B cell (primary cell): ENCODE data around the gene DNAJC15. TPM values are rescaled to one million over a fixed set of nuclear protein-coding genes. Genes with fewer than 3 reads are reported as not detected.

Source experiments
- ATAC-seq: fragments of 200-7000 bp; cut with Tn5 transposase; one replicate; pipeline ENCODE4 v1.10.0; 2021; ENCODE audit warnings: low read depth, mild to moderate bottlenecking, moderate number of reproducible peaks, moderate library complexity
- CTCF ChIA-PET: fragments of 350-600 bp; sonication (Branson Sonifier 250); formaldehyde crosslinking; loops from one replicate; lab custom pipeline; 2021; ENCODE audit warnings: antibody characterized with exemption, inconsistent platforms; lab: Charles Lee
- POLR2A ChIA-PET: fragments of 350-600 bp; sonication (Branson Sonifier 250); formaldehyde crosslinking; loops from one replicate; lab custom pipeline; 2021; ENCODE audit warnings: antibody characterized with exemption; lab: Charles Lee
- DNase-seq: peaks from one replicate; pipeline ENCODE4 v3.0.0; 2013
- H2AFZ ChIP-seq: 2 replicates; pipeline ENCODE4 v1.6.1; 2012; ENCODE audit warnings: mild to moderate bottlenecking, low read depth, low read length; ENCODE audit not compliant: insufficient read depth, poor library complexity, severe bottlenecking
- H3K27ac ChIP-seq, 2 donors: 1 replicate in 1 of 2; 2 replicates in 1 of 2; pipeline ENCODE4 v1.5.1; 2012 to 2013; ENCODE audit warnings: low read length in 2 of 2, mild to moderate bottlenecking in 2 of 2, moderate library complexity in 1 of 2
- H3K27me3 ChIP-seq, 4 experiments: fragments of 200-600 bp in 1 of 4; sonication (generic) in 1 of 4; replicated peaks in 1 of 4; 1 replicate in 2 of 4; 2 replicates in 2 of 4; pipeline versions ENCODE4 v1.6.1 to v1.7.0; 2013 to 2016; ENCODE audit warnings: low read length in 3 of 4, mild to moderate bottlenecking in 2 of 4, mixed read lengths in 1 of 4, moderate library complexity in 1 of 4; ENCODE audit not compliant: insufficient read depth in 4 of 4, control insufficient read depth in 3 of 4; ENCODE audit errors: control extremely low read depth in 1 of 4
- H3K36me3 ChIP-seq, 2 experiments: replicated peaks in 1 of 2; 1 replicate in 1 of 2; 2 replicates in 1 of 2; pipeline versions ENCODE4 v1.6.1 to v1.7.1; 2013; ENCODE audit warnings: low read length in 1 of 2; ENCODE audit not compliant: insufficient read depth in 2 of 2, control insufficient read depth in 1 of 2; ENCODE audit errors: control extremely low read depth in 1 of 2, extremely low read depth in 1 of 2
- H3K4me1 ChIP-seq, 2 donors: fragments of 200-600 bp in 1 of 2; sonication (generic) in 1 of 2; 1 replicate in 1 of 2; 2 replicates in 1 of 2; pipeline versions ENCODE4 v1.5.1 to v1.6.1; 2013 to 2017; ENCODE audit warnings: low read length in 2 of 2; ENCODE audit not compliant: control insufficient read depth in 2 of 2, insufficient read depth in 2 of 2
- H3K4me2 ChIP-seq: replicated peaks from 2 replicates; pipeline ENCODE3; 2012; ENCODE audit warnings: mild to moderate bottlenecking, low read depth, low read length; ENCODE audit not compliant: poor library complexity, severe bottlenecking
- H3K4me3 ChIP-seq, 5 experiments: fragments of 200-600 bp in 1 of 5; sonication (generic) in 1 of 5; 1 replicate in 3 of 5; 2 replicates in 2 of 5; pipeline versions ENCODE4 v1.5.1 to v1.7.0; 2011 to 2016; ENCODE audit warnings: low read length in 4 of 5, mild to moderate bottlenecking in 4 of 5, low read depth in 2 of 5, control low read depth in 1 of 5, moderate library complexity in 1 of 5; ENCODE audit not compliant: insufficient read depth in 1 of 5; ENCODE audit errors: control extremely low read depth in 1 of 5, extremely low read depth in 1 of 5
- H3K79me2 ChIP-seq: fragments of 200-600 bp; sonication (generic); one replicate; pipeline ENCODE4 v1.6.0; 2016; ENCODE audit warnings: low read length; ENCODE audit not compliant: control insufficient read depth, insufficient read depth
- H3K9ac ChIP-seq: fragments of 200-600 bp; sonication (generic); 2 replicates; pipeline ENCODE4 v1.6.1; 2017; ENCODE audit warnings: mild to moderate bottlenecking, low read length, moderate library complexity
- H3K9me3 ChIP-seq, 3 donors: one replicate each; pipeline versions ENCODE4 v1.6.1 to v1.7.1; 2013; ENCODE audit warnings: low read length in 2 of 3; ENCODE audit not compliant: control insufficient read depth in 2 of 3, insufficient read depth in 1 of 3; ENCODE audit errors: control extremely low read depth in 1 of 3
- H4K20me1 ChIP-seq: 2 replicates; pipeline ENCODE4 v1.6.0; 2012; ENCODE audit warnings: mild to moderate bottlenecking, low read length; ENCODE audit not compliant: insufficient read depth, control insufficient read depth, poor library complexity, severe bottlenecking
- H3K27ac Mint-ChIP-seq: one replicate; pipeline ENCODE4 v1.8.0; 2021; ENCODE audit warnings: mixed read lengths
- H3K27me3 Mint-ChIP-seq: one replicate; pipeline ENCODE4 v1.8.0; 2021; ENCODE audit warnings: mixed read lengths
- H3K4me1 Mint-ChIP-seq: one replicate; pipeline ENCODE4 v1.8.0; 2021; ENCODE audit warnings: mixed read lengths
- H3K4me3 Mint-ChIP-seq: one replicate; pipeline ENCODE4 v1.8.0; 2021; ENCODE audit warnings: mixed read lengths
- H3K9me3 Mint-ChIP-seq: one replicate; pipeline ENCODE4 v1.8.0; 2022; ENCODE audit warnings: mixed read lengths; ENCODE audit not compliant: insufficient read depth
- EZH2 ChIP-seq: IDR thresholded peaks from 2 replicates; pipeline ENCODE4 v1.6.1; 2012; ENCODE audit warnings: borderline replicate concordance, low read depth, mild to moderate bottlenecking, moderate library complexity, low read length; ENCODE audit not compliant: insufficient read depth, poor library complexity, severe bottlenecking
- WGBS: methylation state at CpG from one replicate; pipeline ENCODE4 v1.1.5; 2013; ENCODE audit warnings: missing lambda C conversion rate; ENCODE audit not compliant: insufficient coverage; 5-methylcytosine and 5-hydroxymethylcytosine counted together
- intact Hi-C: fragments of 100-400 bp; cut with micrococcal nuclease; formaldehyde crosslinking; loops from one replicate; pipeline ENCODE4 v1.10.0; 2022
- polyA plus RNA-seq: library from polyadenylated mRNA; depleted of rRNA; stranded (reverse); fragments of >200 nt; gene quantifications from 2 replicates; pipeline ENCODE4 v1.2.3, GENCODE V29; 2012
- total RNA-seq, 2 donors: library from RNA; stranded (reverse); fragments of 120-200 nt in 1 of 2; gene quantifications; 1 replicate in 1 of 2; 2 replicates in 1 of 2; pipeline versions ENCODE4 v1.2.3 to v1.2.4, GENCODE V29; 2013 to 2022
- TF ChIP-seq, protein P1 (sequence below): fragments of 200-600 bp; IDR thresholded peaks from one replicate; pipeline ENCODE4 v1.8.0; 2022; ENCODE audit warnings: antibody characterized with exemption, mild to moderate bottlenecking

The DNAJC15 gene
- total and polyA plus RNA-seq, 2 donors (not counting 1 experiment from before 2014, with no cell fraction given), result 11.5 to 15.2 TPM

DNA sequence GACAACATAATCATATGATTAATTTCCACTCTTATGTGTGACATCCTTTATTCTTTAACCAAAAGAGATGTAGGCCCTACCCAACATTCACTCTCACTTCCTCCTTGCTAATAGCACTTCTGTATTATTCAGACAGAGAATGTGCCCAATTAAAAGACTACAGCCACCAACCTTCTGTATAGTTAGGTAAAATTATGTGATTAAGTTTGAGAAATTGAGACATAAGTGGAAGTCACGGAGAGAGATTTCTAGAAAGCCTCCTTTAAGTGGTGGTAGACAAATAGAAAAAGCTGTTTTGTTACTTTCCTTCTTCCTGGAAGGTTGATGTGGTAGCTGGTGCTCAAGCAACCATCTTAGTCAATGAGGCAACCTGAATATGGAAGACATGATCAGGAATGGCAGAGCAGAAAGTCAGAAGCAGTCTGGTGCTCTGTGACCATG, 46.1 kb upstream of the DNAJC15 start:
- TF ChIP-seq EZH2, result no peak
- TF ChIP-seq, protein P1, sequence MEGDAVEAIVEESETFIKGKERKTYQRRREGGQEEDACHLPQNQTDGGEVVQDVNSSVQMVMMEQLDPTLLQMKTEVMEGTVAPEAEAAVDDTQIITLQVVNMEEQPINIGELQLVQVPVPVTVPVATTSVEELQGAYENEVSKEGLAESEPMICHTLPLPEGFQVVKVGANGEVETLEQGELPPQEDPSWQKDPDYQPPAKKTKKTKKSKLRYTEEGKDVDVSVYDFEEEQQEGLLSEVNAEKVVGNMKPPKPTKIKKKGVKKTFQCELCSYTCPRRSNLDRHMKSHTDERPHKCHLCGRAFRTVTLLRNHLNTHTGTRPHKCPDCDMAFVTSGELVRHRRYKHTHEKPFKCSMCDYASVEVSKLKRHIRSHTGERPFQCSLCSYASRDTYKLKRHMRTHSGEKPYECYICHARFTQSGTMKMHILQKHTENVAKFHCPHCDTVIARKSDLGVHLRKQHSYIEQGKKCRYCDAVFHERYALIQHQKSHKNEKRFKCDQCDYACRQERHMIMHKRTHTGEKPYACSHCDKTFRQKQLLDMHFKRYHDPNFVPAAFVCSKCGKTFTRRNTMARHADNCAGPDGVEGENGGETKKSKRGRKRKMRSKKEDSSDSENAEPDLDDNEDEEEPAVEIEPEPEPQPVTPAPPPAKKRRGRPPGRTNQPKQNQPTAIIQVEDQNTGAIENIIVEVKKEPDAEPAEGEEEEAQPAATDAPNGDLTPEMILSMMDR, result no peak
- ATAC-seq (peak; percentile 93), DNase-seq (peak; percentile 64)
- H3K27ac ChIP-seq, result peak overlapping the region; percentile 47 to 57
- ChIA-PET POLR2A (interaction anchor here (0.9 kb wide), 1 partner anchor 15 kb away, joined by 4 read pairs; no protein-coding TSS in a partner anchor), CTCF (interaction anchor here (1.2 to 1.3 kb wide), 2 partner anchors 9 to 15 kb away, joined by 3 read pairs; partner anchors contain the start of gene EPSTI1)
- Mint-ChIP-seq H3K9me3 (peaks cover 4% of the 10 kb centered on the region), H3K4me3 (peak overlapping the region; percentile 1), H3K4me1 (peaks cover 31% of the 10 kb centered on the region), H3K27ac (peak overlapping the region; percentile 38), H3K27me3 (no peaks in the 10 kb centered on the region)
- H3K27me3 ChIP-seq, result no peaks in the 10 kb centered on the region
- no peak overlapping the region for H3K9ac ChIP-seq
- intact Hi-C loops, result loop anchor here (1.0 kb wide), 1 partner anchor 15 kb away; the partner anchor contains the start of gene EPSTI1
- no peaks in the 10 kb centered on the region for H3K36me3 ChIP-seq
- no peaks in the 10 kb centered on the region for H4K20me1 ChIP-seq
- H3K4me1 ChIP-seq, result peaks cover 11% of the 10 kb centered on the region in 2 donors
- H2AFZ ChIP-seq, result no peak overlapping the region
- H3K4me2 ChIP-seq, result peak overlapping the region; percentile 27
- peaks cover 34% of the 10 kb centered on the region for H3K79me2 ChIP-seq
- H3K9me3 ChIP-seq, result peaks cover 3 to 11% (median 7%) of the 10 kb centered on the region in 3 donors
- WGBS, result no CpG with 5 or more reads among the region's 1 CpG
- H3K4me3 ChIP-seq, result no peak overlapping the region

DNA sequence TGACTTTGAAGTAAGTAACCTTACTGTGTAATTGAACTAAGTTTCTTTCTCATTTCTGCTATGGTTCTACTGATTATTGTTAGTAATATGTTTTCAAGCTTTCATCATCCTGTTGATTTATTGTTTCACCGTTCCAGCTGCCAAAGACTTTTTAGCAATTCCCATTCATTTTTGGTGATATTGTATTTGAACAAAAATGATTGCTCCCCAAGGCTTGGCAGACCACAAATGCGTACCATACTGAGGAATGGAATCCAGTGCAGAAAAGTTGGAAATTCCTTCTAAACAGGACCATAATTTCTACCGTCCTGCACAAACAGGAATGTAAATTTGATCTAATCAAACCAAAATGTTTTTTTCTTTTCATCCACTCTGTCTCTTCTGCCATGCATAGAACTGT, 42.1 kb upstream of the DNAJC15 start:
- no peak overlapping the region for H3K27ac Mint-ChIP-seq
- TF ChIP-seq, protein P1, result no peak
- TF ChIP-seq EZH2, result no peak

More for the DNA sequence above, 42.1 kb upstream of the DNAJC15 start:
- Histone ChIP-seq H3K27ac (no peak overlapping the region), H3K4me1 (peaks cover 29 to 39% of the 10 kb centered on the region in 2 donors), H4K20me1 (no peaks in the 10 kb centered on the region), H3K9me3 (peaks cover 3 to 11% (median 7%) of the 10 kb centered on the region in 3 donors), H3K4me2 (no peak overlapping the region), H2AFZ (no peak overlapping the region), H3K36me3 (peaks cover 0 to 4% of the 10 kb centered on the region in 2 experiments), H3K4me3 (no peak overlapping the region), H3K27me3 (no peaks in the 10 kb centered on the region), H3K9ac (no peak overlapping the region), H3K79me2 (peaks cover 60% of the 10 kb centered on the region)
- Mint-ChIP-seq H3K4me1 (peaks cover 54% of the 10 kb centered on the region), H3K9me3 (peaks cover 4% of the 10 kb centered on the region), H3K27me3 (no peaks in the 10 kb centered on the region), H3K4me3 (no peak overlapping the region)
- ChIA-PET POLR2A (interaction anchor here (1.4 kb wide), 1 partner anchor 11 kb away, joined by 5 read pairs; the partner anchor contains the start of gene EPSTI1), CTCF (interaction anchor here (0.8 to 1.9 kb wide), 2 partner anchors 10 to 107 kb away, joined by 3 to 8 read pairs; partner anchors contain the start of gene EPSTI1)
- no peak for ATAC-seq
- no peak for DNase-seq
- intact Hi-C loops, result no loop called here
- WGBS, result no CpG with 5 or more reads among the region's 3 CpGs
